Subcutaneous adipose tissue (tissue), 4 donors: ENCODE measurements around the gene CDH23. TPM values are rescaled to one million over a fixed set of nuclear protein-coding genes. Genes with fewer than 3 reads are reported as not detected.

Source experiments
- CTCF ChIP-seq: fragments of 450-650 bp; IDR thresholded peaks from one replicate; pipeline ENCODE4 v1.5.1; 2016; ENCODE audit warnings: low read depth, mild to moderate bottlenecking, control low read depth, antibody characterized with exemption, moderate library complexity
- total RNA-seq, 4 donors: library from RNA; depleted of rRNA; stranded (reverse); fragments of >200 nt; gene quantifications; one replicate each; pipeline ENCODE4 v1.1.0, GENCODE V29; 2016

Gene CDH23
- total RNA-seq, 4 donors from 2014 or later: 14.3 to 74.8 (median 24.1) TPM

GRCh38 chr10:71526653-71527052, 129.9 kb downstream of the CDH23 start:
- no peak for TF ChIP-seq CTCF

DNA sequence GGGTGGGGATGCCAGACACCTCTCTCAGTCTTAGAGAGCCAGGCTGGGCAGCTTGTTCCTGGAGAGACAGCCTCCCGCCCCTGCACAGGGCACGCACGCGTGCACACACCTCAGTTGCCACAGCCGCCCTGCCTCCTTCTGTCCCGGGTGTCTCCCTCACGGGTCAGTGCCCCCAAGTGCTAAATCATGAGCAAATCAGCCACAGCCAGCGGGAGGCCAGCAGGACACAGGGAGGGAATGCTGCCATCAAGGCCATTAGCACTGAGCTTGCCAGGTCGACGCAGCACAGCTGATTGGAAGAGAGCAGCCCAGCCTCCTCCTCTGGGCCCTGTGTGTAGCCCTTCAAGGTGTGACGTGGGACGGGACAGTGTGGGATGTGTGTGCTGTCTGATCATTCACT, 130.4 kb downstream of the CDH23 start:
- no peak for TF ChIP-seq CTCF

DNA sequence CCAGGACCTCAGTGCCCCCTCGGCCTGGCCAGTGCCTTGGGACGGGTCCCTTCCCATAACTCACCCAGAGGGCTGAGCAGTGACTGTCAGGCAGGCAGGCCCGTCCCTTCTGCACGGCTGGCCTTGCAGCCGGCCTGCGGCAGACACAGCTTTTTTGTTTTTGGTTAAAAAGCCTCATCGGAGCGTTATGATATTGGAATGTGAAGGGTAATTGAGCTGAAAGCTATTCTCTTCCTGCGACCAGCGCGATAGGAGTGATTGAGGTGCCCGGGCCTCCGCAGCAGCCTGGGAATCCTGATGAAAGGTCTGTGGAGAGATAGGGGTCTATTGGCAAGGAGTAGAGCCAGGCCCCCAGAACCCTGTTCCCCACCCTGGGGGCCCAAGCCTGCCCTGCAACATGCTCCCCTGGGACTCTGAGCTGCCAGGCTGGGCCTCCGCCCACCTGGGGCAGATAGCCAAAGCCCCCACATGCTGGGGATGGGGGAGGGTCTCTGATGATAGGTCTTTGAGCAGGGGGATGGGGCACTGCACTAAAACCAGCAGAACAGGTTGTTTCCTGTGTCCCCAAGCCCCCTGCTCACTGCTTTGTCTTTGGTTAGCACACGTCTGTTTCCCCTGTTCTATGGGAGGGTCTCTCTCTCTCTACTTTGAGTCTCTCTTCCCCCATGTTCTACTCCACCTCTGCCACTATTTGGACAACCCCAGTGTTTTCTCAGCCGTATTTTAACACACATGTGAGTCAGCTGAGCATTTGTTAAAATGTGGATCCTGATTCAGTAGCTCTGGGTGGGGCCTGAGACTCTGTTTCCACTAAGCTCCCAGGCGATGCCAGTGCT, 131.9 kb downstream of the CDH23 start:
- TF ChIP-seq CTCF: no peak

GRCh38 chr10:71529207-71529827, 132.6 kb downstream of the CDH23 start:
- TF ChIP-seq CTCF: no peak

- TF ChIP-seq CTCF: no peak
These were observed 134.1 kb downstream of the CDH23 start for GRCh38 chr10:71530781-71531180.

DNA sequence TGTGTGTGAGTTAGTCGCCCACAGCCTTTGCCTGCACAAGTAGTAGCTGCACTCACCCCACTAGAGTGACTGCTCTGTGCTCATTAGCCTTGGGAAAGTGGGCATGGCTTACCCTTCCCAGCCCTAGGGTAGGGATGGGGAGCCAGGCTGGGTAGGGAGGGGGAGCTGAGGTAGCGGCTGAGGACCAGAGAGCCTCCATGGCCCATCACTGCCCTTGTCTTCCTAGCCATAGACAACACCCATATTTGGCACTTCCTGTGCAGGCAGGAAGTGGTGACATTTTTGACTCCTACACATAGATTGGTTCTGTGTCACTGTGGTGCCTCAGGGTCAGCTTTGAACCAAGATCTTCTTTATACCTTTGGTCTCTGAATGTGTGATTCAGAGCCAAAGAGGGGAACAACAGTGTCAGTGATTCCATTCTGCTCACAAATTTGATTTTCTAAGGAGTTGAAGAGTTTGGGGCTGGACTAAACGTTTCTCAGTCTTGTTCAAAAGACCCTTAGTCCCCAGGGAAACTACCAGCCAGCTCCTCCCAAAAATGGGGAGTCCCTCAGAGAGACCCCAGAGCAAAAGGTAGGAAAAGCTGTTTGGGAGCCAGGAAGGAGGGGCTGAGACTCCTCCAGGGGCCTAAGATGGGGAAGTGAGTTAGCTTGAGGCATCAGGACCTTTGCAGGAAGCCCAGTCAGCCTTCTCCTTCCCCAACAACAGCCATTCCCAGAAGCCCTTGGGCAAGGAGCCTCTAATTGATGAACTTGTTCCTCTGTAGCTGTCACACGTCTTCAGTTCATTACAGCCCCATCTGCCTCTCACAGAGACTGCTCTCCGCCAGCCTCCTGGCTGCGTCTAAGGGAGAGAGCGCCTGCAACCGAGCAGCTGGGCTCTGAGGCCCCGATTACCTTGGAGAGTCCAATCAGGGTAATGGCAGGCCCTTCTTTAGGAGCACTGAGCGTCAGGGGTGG, 135.0 kb downstream of the CDH23 start:
- TF ChIP-seq CTCF: no peak
